Endodermal cell (in vitro differentiated cells): ENCODE results near the gene USP24. TPM values are rescaled to one million over a fixed set of nuclear protein-coding genes. Genes with fewer than 3 reads are reported as not detected.
"Not testable (repeated sequence)": the region's sequence is repeated elsewhere in the genome, so short reads cannot be mapped to it uniquely, and the experiment has no call there.

ENCODE experiments used
- DNase-seq: peaks from one replicate; pipeline ENCODE4 v3.0.0-alpha.2; 2017
- H3K27ac ChIP-seq: 2 replicates; pipeline ENCODE4 v1.5.1; 2013; ENCODE audit warnings: mild to moderate bottlenecking, low read depth, low read length, moderate library complexity
- H3K27me3 ChIP-seq: 2 replicates; pipeline ENCODE4 v1.6.1; 2013; ENCODE audit warnings: mild to moderate bottlenecking, low read length, moderate library complexity; ENCODE audit not compliant: insufficient read depth, control insufficient read depth, poor library complexity, severe bottlenecking
- H3K36me3 ChIP-seq: 2 replicates; pipeline ENCODE4 v1.7.0; 2013; ENCODE audit warnings: mild to moderate bottlenecking, low read length, moderate library complexity; ENCODE audit not compliant: control insufficient read depth, insufficient read depth
- H3K4me1 ChIP-seq: one replicate; pipeline ENCODE4 v1.7.0; 2013; ENCODE audit warnings: low read length; ENCODE audit not compliant: control insufficient read depth, insufficient read depth
- H3K4me3 ChIP-seq: 2 replicates; pipeline ENCODE4 v1.5.1; 2013; ENCODE audit warnings: mild to moderate bottlenecking, low read length, moderate library complexity
- H3K9ac ChIP-seq: 2 replicates; pipeline ENCODE4 v1.6.1; 2013; ENCODE audit warnings: mild to moderate bottlenecking, low read length, moderate library complexity; ENCODE audit not compliant: poor library complexity, severe bottlenecking; ENCODE audit errors: extremely low read depth
- H3K9me3 ChIP-seq: 2 replicates; pipeline ENCODE4 v1.6.1; 2013; ENCODE audit warnings: mild to moderate bottlenecking, low read length, moderate library complexity; ENCODE audit not compliant: control insufficient read depth
- H3K27ac Mint-ChIP-seq: 2 replicates; pipeline ENCODE4 v1.8.0; 2020; ENCODE audit warnings: mixed read lengths
- H3K27me3 Mint-ChIP-seq: 2 replicates; pipeline ENCODE4 v1.8.0; 2021; ENCODE audit warnings: mild to moderate bottlenecking, mixed read lengths; ENCODE audit not compliant: insufficient read depth
- H3K36me3 Mint-ChIP-seq: 2 replicates; pipeline ENCODE4 v1.8.0; 2020; ENCODE audit warnings: low read depth, mixed read lengths
- H3K4me1 Mint-ChIP-seq: 2 replicates; pipeline ENCODE4 v1.8.0; 2020; ENCODE audit warnings: mixed read lengths
- H3K4me3 Mint-ChIP-seq: 2 replicates; pipeline ENCODE4 v1.8.0; 2020; ENCODE audit warnings: mild to moderate bottlenecking, moderate library complexity, mixed read lengths
- H3K9me3 Mint-ChIP-seq: 2 replicates; pipeline ENCODE4 v1.8.0; 2020; ENCODE audit warnings: mild to moderate bottlenecking, mixed read lengths
- WGBS, 2 experiments: methylation state at CpG; one replicate each; pipeline versions ENCODE4 v1.1.5 to v1.1.7; 2013; ENCODE audit warnings: missing lambda C conversion rate in 2 of 2, mixed read lengths in 1 of 2; ENCODE audit not compliant: insufficient coverage in 1 of 2, insufficient read length in 1 of 2; 5-methylcytosine and 5-hydroxymethylcytosine counted together
- total RNA-seq, 2 donors: library from RNA; stranded (reverse); fragmentation: NEBNext Ultra II Directional in 1 of 2; extraction: Animal tissue kit (Norgen Biotek cat#: 25700) in 1 of 2; gene quantifications; 2 replicates in 1 of 2; 3 replicates in 1 of 2; pipeline ENCODE4 v1.2.1, GENCODE V29; 2021
- TF ChIP-seq, protein P1 (sequence below): fragments of 200-600 bp; sonication (generic); conservative IDR thresholded peaks from 2 replicates; pipeline ENCODE4 v1.5.0; 2021; ENCODE audit warnings: antibody characterized with exemption, mild to moderate bottlenecking

USP24 gene
- total RNA-seq, 2 donors from 2014 or later = 68.2 to 71.5 TPM

DNA sequence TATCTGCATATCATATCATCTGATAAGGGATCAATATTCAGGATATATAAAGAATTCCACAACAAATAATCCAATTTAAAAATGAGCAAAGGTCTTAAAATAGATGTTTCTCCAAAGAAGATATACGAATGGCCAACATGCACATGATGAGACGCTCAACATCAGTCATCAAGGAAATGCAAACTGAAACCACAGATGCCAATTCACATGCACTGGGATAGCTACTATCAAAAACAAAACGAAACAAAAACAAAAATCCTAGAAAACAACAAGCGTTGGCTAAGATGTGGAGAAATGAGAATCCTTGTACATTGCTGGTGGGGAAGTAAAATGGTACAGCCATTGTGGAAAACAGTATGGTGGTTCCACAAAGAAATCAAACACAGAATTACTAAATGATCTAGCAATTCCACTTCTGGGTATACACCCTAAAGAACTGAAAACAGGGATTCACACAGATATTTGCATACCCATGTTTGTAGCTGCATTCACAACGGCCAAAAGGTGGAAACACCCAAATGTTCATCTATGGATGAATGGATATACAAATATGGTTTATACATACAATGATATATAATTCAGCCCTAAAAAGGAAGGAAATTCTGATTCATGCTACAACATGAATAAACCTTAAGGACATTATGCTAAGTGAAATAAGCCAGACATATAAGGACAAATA is 96.4 kb downstream of the USP24 start:
- no peaks in the 10 kb centered on the region for H3K4me1 Mint-ChIP-seq
- H3K36me3 Mint-ChIP-seq = peaks cover 91% of the 10 kb centered on the region
- Histone ChIP-seq H3K36me3 (peaks cover 90% of the 10 kb centered on the region), H3K27ac (no peak overlapping the region), H3K27me3 (no peaks in the 10 kb centered on the region), H3K9me3 (peaks cover 22% of the 10 kb centered on the region), H3K9ac (no peak overlapping the region), H3K4me1 (no peaks in the 10 kb centered on the region), H3K4me3 (no peak overlapping the region)
- TF ChIP-seq, protein P1, sequence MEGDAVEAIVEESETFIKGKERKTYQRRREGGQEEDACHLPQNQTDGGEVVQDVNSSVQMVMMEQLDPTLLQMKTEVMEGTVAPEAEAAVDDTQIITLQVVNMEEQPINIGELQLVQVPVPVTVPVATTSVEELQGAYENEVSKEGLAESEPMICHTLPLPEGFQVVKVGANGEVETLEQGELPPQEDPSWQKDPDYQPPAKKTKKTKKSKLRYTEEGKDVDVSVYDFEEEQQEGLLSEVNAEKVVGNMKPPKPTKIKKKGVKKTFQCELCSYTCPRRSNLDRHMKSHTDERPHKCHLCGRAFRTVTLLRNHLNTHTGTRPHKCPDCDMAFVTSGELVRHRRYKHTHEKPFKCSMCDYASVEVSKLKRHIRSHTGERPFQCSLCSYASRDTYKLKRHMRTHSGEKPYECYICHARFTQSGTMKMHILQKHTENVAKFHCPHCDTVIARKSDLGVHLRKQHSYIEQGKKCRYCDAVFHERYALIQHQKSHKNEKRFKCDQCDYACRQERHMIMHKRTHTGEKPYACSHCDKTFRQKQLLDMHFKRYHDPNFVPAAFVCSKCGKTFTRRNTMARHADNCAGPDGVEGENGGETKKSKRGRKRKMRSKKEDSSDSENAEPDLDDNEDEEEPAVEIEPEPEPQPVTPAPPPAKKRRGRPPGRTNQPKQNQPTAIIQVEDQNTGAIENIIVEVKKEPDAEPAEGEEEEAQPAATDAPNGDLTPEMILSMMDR = no peak
- 96% methylated on average over 4 of the region's 5 CpGs; no CpG with 5 or more reads in 1 of the 2 experiments for WGBS, 2 experiments
- DNase-seq = no peak
- no peaks in the 10 kb centered on the region for H3K27me3 Mint-ChIP-seq
- H3K27ac Mint-ChIP-seq = no peak overlapping the region
- no peak overlapping the region for H3K4me3 Mint-ChIP-seq
- H3K9me3 Mint-ChIP-seq = peaks cover 28% of the 10 kb centered on the region

DNA sequence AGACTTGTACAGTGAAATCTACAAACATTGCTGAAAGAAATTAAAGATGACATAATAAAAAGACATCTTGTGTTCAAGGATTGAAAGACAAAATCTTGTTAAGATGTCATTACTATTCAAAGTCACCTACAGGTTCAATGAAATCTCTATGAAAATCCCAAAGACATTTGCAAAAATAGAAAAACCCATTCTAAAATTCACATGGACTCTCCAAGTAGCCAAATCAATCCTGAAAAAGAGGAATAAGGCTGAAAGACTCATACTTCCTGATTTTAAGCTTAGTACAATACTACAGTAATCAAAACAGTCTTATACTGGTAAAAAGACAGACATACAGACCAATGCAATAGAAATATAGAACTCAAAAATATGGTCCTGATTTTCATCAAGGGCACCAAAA is 97.2 kb downstream of the USP24 start:
- TF ChIP-seq, protein P1 = no peak
- H3K4me1 ChIP-seq = no peaks in the 10 kb centered on the region
- Mint-ChIP-seq H3K27ac (no peak overlapping the region), H3K4me3 (no peak overlapping the region), H3K36me3 (peaks cover 91% of the 10 kb centered on the region), H3K9me3 (peaks cover 36% of the 10 kb centered on the region), H3K27me3 (no peaks in the 10 kb centered on the region), H3K4me1 (no peaks in the 10 kb centered on the region)
- DNase-seq = no peak
- H3K9me3 ChIP-seq = peaks cover 22% of the 10 kb centered on the region
- peaks cover 90% of the 10 kb centered on the region for H3K36me3 ChIP-seq
- no peak overlapping the region for H3K9ac ChIP-seq
- H3K27me3 ChIP-seq = no peaks in the 10 kb centered on the region
- no peak overlapping the region for H3K4me3 ChIP-seq
- H3K27ac ChIP-seq = no peak overlapping the region

DNA sequence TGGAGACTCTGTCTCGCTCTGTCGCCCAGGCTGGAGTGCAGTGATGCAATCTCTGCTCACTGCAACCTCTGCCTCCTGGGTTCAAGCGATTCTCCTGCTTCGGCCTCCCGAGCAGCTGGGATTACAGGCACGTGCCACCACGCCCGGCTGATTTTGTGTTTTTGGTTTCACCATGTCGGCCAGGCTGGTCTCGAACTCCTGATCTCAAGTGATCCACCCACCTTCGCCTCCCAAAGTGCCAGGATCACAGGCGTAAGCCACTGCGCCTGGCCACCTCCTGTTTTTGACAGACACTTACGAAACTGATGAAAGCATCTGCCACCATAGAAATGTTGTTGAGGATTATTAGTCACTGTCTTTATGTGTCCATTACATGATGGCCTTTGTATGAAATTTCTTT is 106.2 kb downstream of the USP24 start:
- H3K27ac ChIP-seq, DNase-seq, H3K9me3 ChIP-seq, H3K27me3 ChIP-seq, H3K27me3 Mint-ChIP-seq, H3K4me1 Mint-ChIP-seq, H3K4me3 Mint-ChIP-seq, H3K9ac ChIP-seq, H3K4me3 ChIP-seq, H3K27ac Mint-ChIP-seq, H3K4me1 ChIP-seq: not testable (repeated sequence)
- 93 to 95% methylated on average over 14 of the region's 14 CpGs for WGBS, 2 experiments
- Mint-ChIP-seq H3K9me3 (peaks cover 17% of the 10 kb centered on the region), H3K36me3 (peaks cover 73% of the 10 kb centered on the region)
- peaks cover 98% of the 10 kb centered on the region for H3K36me3 ChIP-seq

DNA sequence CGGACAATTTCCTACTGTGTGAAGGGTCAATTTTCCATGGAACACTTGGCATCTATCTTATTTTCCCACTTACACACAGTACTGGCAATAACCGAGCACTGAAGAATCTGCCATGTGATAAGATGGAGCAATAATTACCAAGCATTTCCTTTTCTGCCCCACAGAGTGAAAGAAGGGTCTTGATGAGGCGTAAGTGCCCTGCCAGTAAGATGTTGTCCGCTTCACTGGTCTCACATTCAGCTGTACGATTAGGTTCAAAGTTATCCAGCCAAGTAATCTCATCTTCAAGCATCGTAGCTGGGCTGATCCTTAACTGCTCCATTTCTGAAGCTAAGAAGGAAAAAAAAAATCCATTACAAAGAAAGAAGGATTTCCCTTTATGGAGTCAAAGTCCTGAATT is 108.1 kb downstream of the USP24 start:
- H3K36me3 ChIP-seq = peaks cover 98% of the 10 kb centered on the region

More for the DNA sequence above, 108.1 kb downstream of the USP24 start:
- Mint-ChIP-seq H3K27me3 (no peaks in the 10 kb centered on the region), H3K9me3 (peaks cover under 1% of the 10 kb centered on the region), H3K4me1 (no peaks in the 10 kb centered on the region), H3K36me3 (peaks cover 70% of the 10 kb centered on the region), H3K27ac (no peak overlapping the region), H3K4me3 (no peak overlapping the region)
- Histone ChIP-seq H3K4me3 (no peak overlapping the region), H3K9ac (no peak overlapping the region), H3K27me3 (no peaks in the 10 kb centered on the region), H3K4me1 (no peaks in the 10 kb centered on the region), H3K9me3 (no peaks in the 10 kb centered on the region), H3K27ac (no peak overlapping the region)
- DNase-seq = no peak
- TF ChIP-seq, protein P1 = no peak
- 86 to 98% methylated on average over 5 to 6 of the region's 6 CpGs for WGBS, 2 experiments
